Globus pallidus (tissue), 1 donor: Measurements from ENCODE around the gene GOLGA8A.
"Not testable (repeated sequence)": the region's sequence is repeated elsewhere in the genome, so short reads cannot be mapped to it uniquely, and the experiment has no call there.

ENCODE experiments used
- DNase-seq: peaks from one replicate; pipeline ENCODE4 v3.0.0-alpha.2; 2015; ENCODE audit warnings: low spot score

The GOLGA8A gene, protein sequence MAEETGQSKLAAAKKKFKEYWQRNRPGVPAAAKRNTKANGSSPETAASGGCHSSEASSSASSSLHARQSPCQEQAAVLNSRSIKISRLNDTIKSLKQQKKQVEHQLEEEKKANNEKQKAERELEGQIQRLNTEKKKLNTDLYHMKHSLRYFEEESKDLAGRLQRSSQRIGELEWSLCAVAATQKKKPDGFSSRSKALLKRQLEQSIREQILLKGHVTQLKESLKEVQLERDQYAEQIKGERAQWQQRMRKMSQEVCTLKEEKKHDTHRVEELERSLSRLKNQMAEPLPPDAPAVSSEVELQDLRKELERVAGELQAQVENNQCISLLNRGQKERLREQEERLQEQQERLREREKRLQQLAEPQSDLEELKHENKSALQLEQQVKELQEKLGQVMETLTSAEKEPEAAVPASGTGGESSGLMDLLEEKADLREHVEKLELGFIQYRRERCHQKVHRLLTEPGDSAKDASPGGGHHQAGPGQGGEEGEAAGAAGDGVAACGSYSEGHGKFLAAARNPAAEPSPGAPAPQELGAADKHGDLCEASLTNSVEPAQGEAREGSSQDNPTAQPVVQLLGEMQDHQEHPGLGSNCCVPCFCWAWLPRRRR

GRCh38 chr15:34437687-34438086 lies at the start of gene GOLGA8A:
GOLGA8A (minus strand) TSS chr15:34437808; CDS start chr15:34389691, 48,117 bp downstream.
- peak; percentile 16 for DNase-seq

- DNase-seq: no peak
Observed at GRCh38 chr15:34483644-34484043, 46.0 kb upstream of the GOLGA8A start.

DNA sequence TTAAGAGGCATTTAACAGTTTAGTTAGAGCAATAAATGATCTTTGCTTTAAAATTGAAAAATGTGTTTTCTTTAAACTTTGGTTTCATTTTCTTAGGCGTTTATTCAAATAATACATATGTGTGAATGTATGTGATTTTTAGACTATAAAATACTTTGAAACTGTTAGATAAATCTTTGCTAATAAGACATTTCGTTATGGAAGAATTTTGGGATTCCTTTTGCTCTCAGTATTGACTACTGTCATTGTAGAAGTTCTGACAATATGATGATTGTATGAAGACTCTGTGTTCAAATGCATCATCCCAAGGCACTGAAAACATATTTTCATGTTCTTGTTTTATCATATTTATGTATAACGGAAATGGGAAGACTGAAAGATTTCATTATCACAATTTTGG lies 43.8 kb upstream of the GOLGA8A start:
- DNase-seq: no peak

DNA sequence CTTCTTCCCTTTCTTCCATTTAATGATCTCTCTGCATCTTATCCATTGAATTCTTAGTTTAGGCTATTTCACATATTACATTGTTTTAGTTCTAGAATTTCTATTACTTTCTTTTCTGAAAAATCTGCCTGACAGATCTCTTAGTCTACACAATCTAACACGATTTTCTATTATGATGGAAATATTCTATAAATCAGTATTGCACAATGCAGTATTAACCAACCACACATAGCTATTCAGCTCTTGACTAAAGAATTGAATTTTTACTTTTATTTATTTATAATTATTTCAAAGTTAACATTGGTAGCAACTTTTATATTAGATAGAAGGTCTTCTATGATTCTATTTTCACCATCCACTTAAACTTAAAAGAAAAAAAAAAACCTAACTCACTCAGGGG lies 36.2 kb upstream of the GOLGA8A start:
- DNase-seq: no peak

- no peak for DNase-seq
Observed at GRCh38 chr15:34472947-34473346, 35.3 kb upstream of the GOLGA8A start.

DNA sequence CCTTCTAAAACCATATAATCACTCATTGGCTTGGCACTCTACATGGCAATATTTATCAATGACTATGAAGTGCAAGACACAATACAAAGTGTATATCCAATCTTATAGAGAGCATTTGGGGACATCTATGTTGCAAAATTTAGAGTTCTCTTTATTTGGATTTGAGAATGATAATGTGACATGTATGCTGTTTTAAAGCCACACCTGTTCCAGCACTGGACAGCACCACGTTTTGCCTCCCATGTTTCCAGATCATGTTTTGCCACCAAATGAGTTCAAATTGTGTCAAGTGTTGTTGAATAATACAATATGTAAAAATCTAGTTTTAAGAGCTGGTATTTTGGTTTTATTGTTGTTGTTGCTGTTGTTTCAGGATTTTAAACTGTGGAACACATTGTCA lies 33.3 kb upstream of the GOLGA8A start:
- no peak for DNase-seq

GRCh38 chr15:34470091-34470490 lies 32.5 kb upstream of the GOLGA8A start:
- DNase-seq: no peak

GRCh38 chr15:34461730-34462129 lies 24.1 kb upstream of the GOLGA8A start:
- DNase-seq: no peak

DNA sequence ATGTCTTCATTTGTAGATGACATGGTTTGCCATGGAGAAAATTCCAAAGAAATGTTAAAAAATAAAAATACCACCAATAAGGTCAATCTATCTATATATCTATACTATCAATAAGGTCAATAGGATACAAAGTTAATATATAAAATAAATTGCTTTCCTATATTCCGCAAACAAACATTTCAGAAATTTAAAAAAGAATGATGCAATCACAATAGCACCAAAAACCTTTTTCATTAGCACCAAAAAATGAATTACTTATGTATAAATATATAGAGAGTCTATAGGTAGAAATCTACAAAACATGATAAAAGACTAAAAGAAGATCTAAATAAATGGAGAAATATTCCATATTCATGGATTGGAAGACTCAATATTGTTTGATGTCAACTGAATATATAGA lies 22.8 kb upstream of the GOLGA8A start:
- no peak for DNase-seq

DNA sequence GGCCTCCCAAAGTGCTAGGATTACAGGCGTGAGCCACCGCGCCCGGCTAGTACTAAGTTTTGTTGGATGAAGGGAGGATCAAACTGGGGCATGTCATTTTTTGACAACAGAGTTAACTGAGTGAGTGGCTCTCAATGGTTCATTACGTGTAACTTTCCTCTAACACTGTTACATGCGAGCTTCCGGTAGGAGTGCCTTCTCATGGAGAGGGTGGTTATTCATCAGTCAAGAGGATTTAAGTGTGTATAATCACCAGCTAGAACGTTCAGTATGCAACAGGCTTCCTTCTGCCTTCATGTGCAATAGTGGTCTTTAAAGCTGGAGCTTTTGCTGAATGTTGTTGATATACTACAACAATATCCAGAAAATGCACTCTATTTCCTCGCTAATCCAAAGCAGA lies 19.1 kb upstream of the GOLGA8A start:
- DNase-seq: no peak

GRCh38 chr15:34442891-34443290 lies 5.3 kb upstream of the GOLGA8A start:
- DNase-seq: no peak

- no peak for DNase-seq
Observed at GRCh38 chr15:34439878-34440277, 2.3 kb upstream of the GOLGA8A start.

GRCh38 chr15:34436956-34437442 lies 609 bp downstream of the GOLGA8A start:
- DNase-seq: peak; percentile 5

DNA sequence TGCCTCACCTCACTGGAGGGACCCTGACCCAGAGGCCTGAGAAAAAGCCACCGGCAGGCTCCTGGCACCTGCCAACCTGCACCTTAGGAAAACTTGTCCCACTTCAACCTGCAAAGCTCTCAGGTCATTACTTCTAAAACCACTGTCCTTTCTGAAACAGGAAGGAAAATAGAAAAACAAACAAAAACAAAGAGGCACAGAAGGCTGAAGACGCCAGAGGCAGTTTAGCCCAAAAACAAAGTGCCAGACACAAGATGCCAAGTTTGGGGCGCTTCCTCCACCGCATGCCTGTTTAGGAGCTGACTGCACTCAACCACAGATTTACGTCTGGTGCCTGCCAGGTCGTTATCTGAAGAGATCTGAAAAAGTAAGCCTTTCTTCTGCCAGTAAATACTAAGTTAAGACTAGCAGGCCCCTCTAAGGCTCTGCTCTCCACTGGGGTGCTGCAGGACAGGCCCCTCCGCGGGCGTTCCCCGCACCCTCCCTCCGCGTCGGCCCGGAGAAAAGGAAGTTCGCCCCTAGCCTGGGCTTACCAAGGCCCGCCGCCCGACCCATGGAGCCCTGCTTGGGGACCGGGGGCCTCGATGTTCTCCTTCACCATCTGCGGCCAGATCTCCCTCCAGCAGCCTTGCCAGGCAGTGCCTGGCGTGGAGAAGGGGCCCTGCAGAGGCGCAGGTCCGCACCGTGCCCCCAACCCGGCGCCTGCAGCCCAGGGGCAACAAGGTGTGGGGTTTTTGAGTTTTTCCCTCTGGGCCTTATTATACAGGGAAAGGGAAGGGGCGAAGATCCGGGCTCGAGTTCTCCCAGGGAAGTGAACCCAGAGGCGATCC lies 1.3 kb downstream of the GOLGA8A start:
- no peak for DNase-seq

GRCh38 chr15:34435658-34436057 lies 1.9 kb downstream of the GOLGA8A start:
- no peak for DNase-seq

- DNase-seq: no peak
Observed at GRCh38 chr15:34434627-34435305, 2.8 kb downstream of the GOLGA8A start.

- DNase-seq: not testable (repeated sequence)
Observed at GRCh38 chr15:34433956-34434626, 3.5 kb downstream of the GOLGA8A start.

- not testable (repeated sequence) for DNase-seq
Observed at GRCh38 chr15:34430642-34431041, 7.0 kb downstream of the GOLGA8A start.

DNA sequence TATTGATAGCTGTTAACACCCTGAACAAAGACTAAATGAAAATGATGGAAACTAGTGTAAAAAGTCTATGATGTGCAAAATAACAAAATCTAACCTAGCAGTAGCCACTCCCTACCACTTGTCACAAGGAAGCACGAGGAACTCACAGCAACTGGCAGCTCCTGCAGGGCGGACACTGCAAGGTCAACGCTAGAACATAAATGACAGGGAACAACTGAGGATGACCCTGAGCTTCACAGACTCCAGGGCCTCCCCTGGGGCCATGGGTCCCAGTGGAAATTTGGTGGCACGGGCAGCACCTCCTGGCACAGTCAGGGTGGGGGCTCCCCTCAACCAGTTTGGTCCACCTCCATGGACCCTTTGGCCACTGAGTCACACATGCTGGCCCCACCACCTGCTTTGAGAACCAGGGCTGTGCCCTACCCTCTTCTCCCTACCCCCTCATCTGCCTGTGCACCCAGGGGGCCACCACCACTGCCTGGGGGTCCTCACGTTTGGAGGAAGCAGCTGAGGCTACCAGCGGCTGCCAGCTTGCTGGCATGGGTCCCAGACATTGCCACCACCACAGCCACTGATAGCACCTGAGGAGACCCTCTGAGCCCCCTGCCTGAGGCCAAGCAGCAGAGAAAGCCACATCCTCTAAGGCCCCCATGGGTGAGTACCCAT lies 14.1 kb downstream of the GOLGA8A start:
- not testable (repeated sequence) for DNase-seq

DNA sequence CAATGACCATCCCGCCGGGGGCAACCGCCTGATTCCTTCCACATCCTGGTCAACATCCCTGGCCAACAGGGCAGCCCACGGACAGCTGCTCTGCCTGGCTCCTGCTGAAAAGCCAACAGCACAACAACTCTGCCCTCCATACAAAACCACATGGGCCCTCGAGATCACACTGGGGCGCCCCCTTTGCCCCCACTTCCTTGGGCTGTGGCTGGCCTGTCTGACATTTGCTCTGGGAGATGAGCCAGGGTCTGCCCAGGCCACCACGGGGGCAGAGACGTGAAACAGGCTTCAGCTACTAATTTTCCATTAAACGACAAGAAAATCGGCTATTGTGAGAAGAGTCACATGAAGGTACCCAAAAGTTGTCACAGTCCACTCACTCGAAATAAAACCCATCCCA lies 16.7 kb downstream of the GOLGA8A start:
- DNase-seq: not testable (repeated sequence)

- not testable (repeated sequence) for DNase-seq
Observed at GRCh38 chr15:34418435-34418834, 19.2 kb downstream of the GOLGA8A start.
